GM12801 (cell line): ENCODE results near the gene CFAP20DC.

Experiments
- TF ChIP-seq, protein P1 (sequence below): IDR thresholded peaks from one replicate; pipeline ENCODE4 v1.5.1; 2011; ENCODE audit warnings: control low read depth; ENCODE audit not compliant: insufficient read length; ENCODE audit errors: extremely low read depth

The CFAP20DC gene

GRCh38 chr3:58772462-58772861, 277.4 kb downstream of the CFAP20DC start:
- TF ChIP-seq, protein P1, sequence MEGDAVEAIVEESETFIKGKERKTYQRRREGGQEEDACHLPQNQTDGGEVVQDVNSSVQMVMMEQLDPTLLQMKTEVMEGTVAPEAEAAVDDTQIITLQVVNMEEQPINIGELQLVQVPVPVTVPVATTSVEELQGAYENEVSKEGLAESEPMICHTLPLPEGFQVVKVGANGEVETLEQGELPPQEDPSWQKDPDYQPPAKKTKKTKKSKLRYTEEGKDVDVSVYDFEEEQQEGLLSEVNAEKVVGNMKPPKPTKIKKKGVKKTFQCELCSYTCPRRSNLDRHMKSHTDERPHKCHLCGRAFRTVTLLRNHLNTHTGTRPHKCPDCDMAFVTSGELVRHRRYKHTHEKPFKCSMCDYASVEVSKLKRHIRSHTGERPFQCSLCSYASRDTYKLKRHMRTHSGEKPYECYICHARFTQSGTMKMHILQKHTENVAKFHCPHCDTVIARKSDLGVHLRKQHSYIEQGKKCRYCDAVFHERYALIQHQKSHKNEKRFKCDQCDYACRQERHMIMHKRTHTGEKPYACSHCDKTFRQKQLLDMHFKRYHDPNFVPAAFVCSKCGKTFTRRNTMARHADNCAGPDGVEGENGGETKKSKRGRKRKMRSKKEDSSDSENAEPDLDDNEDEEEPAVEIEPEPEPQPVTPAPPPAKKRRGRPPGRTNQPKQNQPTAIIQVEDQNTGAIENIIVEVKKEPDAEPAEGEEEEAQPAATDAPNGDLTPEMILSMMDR = no peak

GRCh38 chr3:58769065-58769464, 280.8 kb downstream of the CFAP20DC start:
- TF ChIP-seq, protein P1 = no peak

DNA sequence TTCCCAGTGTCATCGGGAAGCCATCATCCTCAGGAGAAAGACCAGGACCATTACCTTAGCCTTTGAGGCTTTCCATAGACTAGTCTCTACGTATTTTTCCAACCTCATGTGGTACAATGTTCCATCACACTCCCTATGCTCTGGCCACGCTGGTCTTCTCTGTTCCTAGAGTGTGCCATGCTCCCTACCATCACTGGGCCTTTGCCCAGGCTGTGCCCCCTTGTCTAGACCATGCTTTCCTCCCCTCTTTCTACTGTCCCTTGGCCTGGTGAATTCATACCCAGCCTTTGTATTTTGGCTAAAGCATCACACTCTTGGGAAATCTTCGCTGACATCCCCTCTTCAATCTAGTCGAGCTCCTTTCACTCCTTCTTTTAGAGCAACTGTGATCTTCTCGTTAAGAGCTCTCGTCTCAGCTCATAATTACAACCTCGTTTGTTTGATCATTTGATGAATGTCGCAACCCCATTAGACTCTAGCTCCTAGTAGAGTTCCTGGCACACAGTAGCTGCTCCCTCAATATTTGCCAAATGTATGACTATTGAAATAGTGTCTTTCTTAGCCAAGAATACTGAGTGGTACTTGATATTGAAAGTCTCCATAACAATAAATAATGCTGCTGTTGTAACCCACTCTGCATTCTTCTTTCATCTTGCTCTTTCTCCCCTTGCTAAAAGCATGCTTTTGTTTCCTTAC, 283.1 kb downstream of the CFAP20DC start:
- TF ChIP-seq, protein P1 = no peak

GRCh38 chr3:58755150-58755549, 294.7 kb downstream of the CFAP20DC start:
- TF ChIP-seq, protein P1 = no peak

- TF ChIP-seq, protein P1 = no peak
Measured at GRCh38 chr3:58754074-58754473, 295.8 kb downstream of the CFAP20DC start.

DNA sequence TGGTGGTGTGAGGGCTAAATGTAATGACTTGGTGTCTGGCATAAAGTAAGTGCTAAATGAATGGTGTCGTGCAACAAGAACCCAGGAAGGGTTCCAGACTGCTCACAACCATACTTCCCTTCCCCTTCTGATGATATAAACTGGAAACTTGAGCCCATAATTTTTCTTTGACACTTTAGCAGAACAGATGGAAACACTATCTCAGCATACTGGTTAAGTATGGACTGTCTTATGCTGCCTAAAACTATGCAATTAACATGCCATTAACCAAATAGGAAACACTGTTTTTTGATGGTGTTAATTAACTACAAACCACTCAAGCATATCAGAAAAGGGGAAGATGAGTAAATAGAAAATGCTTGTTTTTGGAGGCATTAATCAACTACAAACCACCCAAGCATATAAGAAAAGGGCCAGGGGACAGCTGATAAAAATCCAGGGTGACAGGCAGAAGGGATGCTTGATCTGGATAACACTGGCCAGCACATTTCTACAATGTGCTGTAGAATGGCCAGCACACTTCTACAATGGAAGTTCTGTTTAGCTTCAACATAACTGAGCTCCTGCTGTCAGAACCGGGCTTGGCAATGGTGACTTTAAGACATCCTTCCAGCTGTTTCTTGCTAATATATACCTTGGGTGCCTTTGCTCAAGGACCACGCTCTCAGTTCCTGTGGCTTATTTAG, 297.8 kb downstream of the CFAP20DC start:
- TF ChIP-seq, protein P1 = no peak

DNA sequence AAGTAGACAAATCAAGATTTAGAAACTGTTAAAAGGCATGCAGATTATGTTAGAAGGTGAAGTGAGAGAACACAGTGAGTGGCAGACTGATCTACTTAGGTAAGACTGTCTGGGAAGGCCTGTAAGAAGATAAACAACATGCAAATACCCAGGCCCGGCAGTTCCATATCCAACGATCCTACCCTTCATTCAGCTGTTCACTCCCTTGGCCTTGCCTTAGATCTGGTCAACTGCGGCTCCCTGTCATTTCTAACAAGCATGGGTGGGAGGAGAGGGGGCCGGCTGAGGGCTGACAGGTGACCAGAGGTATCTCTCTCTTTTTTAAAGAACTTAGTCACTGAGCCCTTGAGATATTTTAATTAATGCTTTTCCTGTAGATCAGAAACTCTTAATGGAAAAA, 298.6 kb downstream of the CFAP20DC start:
- TF ChIP-seq, protein P1 = no peak
